GM19351 (cell line): ENCODE data around the gene MALAT1.

Source experiments
- ATAC-seq: cut with Tn5 transposase; IDR thresholded peaks from one replicate; pipeline ENCODE4 v1.9.1; 2021; ENCODE audit warnings: mild to moderate bottlenecking, moderate library complexity; ENCODE audit not compliant: unreplicated experiment

Gene MALAT1

GRCh38 chr11:65537620-65538231 lies 38.9 kb downstream of the MALAT1 start:
- no peak for ATAC-seq

- ATAC-seq = no peak
Measured at GRCh38 chr11:65538232-65538914, 39.5 kb downstream of the MALAT1 start.

GRCh38 chr11:65538915-65539743 lies 40.3 kb downstream of the MALAT1 start:
- no peak for ATAC-seq

- ATAC-seq = peak; percentile 66
Measured at GRCh38 chr11:65539744-65540289, 41.0 kb downstream of the MALAT1 start.

- peak; percentile 64 for ATAC-seq
Measured at GRCh38 chr11:65540290-65541092, 41.6 kb downstream of the MALAT1 start.

GRCh38 chr11:65541093-65541982 lies 42.5 kb downstream of the MALAT1 start:
- ATAC-seq = no peak

GRCh38 chr11:65542738-65543390 lies 44.0 kb downstream of the MALAT1 start:
- ATAC-seq = no peak

GRCh38 chr11:65545853-65546216 lies 47.0 kb downstream of the MALAT1 start:
- no peak for ATAC-seq

GRCh38 chr11:65546217-65546958 lies 47.5 kb downstream of the MALAT1 start:
- peak; percentile 81 for ATAC-seq

GRCh38 chr11:65547446-65548125 lies 48.7 kb downstream of the MALAT1 start:
- no peak for ATAC-seq

- ATAC-seq = no peak
Measured at GRCh38 chr11:65548395-65548794, 49.5 kb downstream of the MALAT1 start.

- no peak for ATAC-seq
Measured at GRCh38 chr11:65549096-65549495, 50.3 kb downstream of the MALAT1 start.

- ATAC-seq = no peak
Measured at GRCh38 chr11:65551572-65552387, 52.9 kb downstream of the MALAT1 start.

GRCh38 chr11:65552388-65552951 lies 53.6 kb downstream of the MALAT1 start:
- ATAC-seq = no peak

GRCh38 chr11:65553301-65554001 lies 54.6 kb downstream of the MALAT1 start:
- ATAC-seq = no peak
